SK-N-MC (cell line): ENCODE results near the gene RSU1.

ENCODE experiments used
- EZH2 ChIP-seq: fragments of 200-600 bp; sonication (generic); IDR thresholded peaks from one replicate; pipeline ENCODE4 v1.6.1; 2017; ENCODE audit warnings: antibody characterized with exemption
- POLR2AphosphoS5 ChIP-seq: IDR thresholded peaks from 2 replicates; pipeline ENCODE4 v1.6.1; 2012; ENCODE audit warnings: mild to moderate bottlenecking, low read depth, low read length, borderline replicate concordance

DNA sequence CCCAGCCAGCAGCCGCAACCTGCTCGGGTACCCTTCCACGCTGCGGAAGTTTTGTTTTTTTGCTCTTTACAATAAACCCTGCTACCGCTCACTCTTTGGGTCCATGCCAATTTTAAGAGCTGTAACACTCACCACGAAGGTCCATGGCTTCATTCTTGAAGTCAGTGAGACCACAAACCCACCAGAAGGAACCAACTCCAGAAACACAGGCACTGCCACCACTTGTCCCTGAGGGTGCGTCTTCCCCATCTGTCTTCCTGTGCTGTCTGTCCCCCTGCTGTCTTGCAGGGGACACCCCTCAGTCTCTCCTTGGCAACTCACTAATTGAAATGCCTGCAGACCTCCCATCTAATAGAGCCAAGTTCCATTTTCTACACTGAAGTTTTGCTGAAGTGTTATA is 48.5 kb upstream of the RSU1 start:
- no peak for TF ChIP-seq EZH2
- no peak for TF ChIP-seq POLR2AphosphoS5
